ENCODE data around the gene SIRT2. TPM values are rescaled to one million over a fixed set of nuclear protein-coding genes. Genes with fewer than 3 reads are reported as not detected.
"Not testable (repeated sequence)": the region's sequence is repeated elsewhere in the genome, so short reads cannot be mapped to it uniquely, and the experiment has no call there.

Gene SIRT2
- total and polyA plus RNA-seq, 2 of the 8 experiments (the other 6 are each of a cell fraction or from before 2014, with no cell fraction given): 6.5 to 10.0 TPM

DNA sequence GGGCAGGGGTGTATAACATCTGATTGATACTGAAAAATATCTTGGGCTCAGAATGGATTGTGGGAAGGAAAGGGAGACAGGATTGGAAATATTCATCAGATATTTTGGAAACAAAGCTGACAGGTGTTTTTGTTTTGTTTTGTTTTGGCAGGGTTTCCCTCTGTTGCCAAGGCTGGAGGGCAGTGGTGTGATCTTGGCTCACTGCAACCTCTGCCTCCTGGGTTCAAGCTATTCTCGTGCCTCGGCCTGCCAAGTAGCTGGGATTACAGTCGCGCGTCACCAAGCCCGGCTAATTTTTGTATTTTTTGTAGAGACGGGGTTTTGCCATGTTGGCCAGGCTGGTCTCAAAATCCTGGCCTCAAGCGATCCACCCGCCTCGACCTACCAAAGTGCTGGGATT lies 26.0 kb downstream of the SIRT2 start:
- not testable (repeated sequence) for H4K20me1 ChIP-seq (replicated peaks in 1 of 2; ENCODE audit: control insufficient read depth in 1 of 2, insufficient read depth in 2 of 2, low read length in 2 of 2); H3K14ac ChIP-seq (ENCODE audit: insufficient read length); H3K36me3 ChIP-seq (ENCODE audit: control insufficient read depth in 2 of 4, insufficient read depth in 4 of 4, low read length in 3 of 4); H3K9me3 ChIP-seq (ENCODE audit: insufficient read depth in 2 of 2, low read depth in 1 of 2, low read length in 1 of 2); H3K27ac ChIP-seq (ENCODE audit: low read depth, low read length); H3K79me2 ChIP-seq (ENCODE audit: control insufficient read depth in 1 of 2, insufficient read depth in 2 of 2, low read length in 2 of 2); H3K9ac ChIP-seq (replicated peaks in 1 of 4; ENCODE audit: extremely low read depth in 1 of 4, low read depth in 3 of 4, low read length in 3 of 4); H3K4me3 ChIP-seq (ENCODE audit: extremely low read depth in 1 of 4, insufficient read depth in 2 of 4, low read depth in 3 of 4, low read length in 4 of 4); H2AK5ac ChIP-seq (ENCODE audit: low read depth, low read length); H3K23me2 ChIP-seq (ENCODE audit: low read depth, low read length); H2BK15ac ChIP-seq (ENCODE audit: low read length); H3K18ac ChIP-seq (ENCODE audit: extremely low read depth, low read length); FAIRE-seq; H3K79me1 ChIP-seq (ENCODE audit: low read depth, low read length); H3K4me2 ChIP-seq (ENCODE audit: insufficient read depth in 1 of 2, low read depth in 2 of 2, low read length in 2 of 2); H4K5ac ChIP-seq (ENCODE audit: insufficient read length, low read depth, low read length); H3K4ac ChIP-seq (replicated peaks; ENCODE audit: insufficient read length, low read depth, low read length); H2BK20ac ChIP-seq (ENCODE audit: low read length); H3K56ac ChIP-seq (replicated peaks; ENCODE audit: insufficient read length, low read depth, low read length); H2BK5ac ChIP-seq (ENCODE audit: low read depth, low read length); H2BK120ac ChIP-seq (replicated peaks; ENCODE audit: low read depth, low read length); H2AFZ ChIP-seq (ENCODE audit: low read length); H3K23ac ChIP-seq (ENCODE audit: insufficient read length); DNase-seq (ENCODE audit: low read depth in 1 of 2, low spot score in 2 of 2); H4K91ac ChIP-seq (replicated peaks; ENCODE audit: insufficient read length, low read length)
- POLR2A ChIA-PET (ENCODE audit: partially characterized antibody): interaction anchor here (0.6 to 1.6 kb wide), 4 partner anchors 15 to 57 kb away, joined by 3 to 4 read pairs (median 3); partner anchors contain the start of genes MRPS12 and SARS2
- 92% methylated on average over 10 of the region's 10 CpGs; no CpG with 5 or more reads in 1 of the 2 experiments for WGBS, 2 experiments (ENCODE audit: extremely low coverage in 1 of 2, insufficient coverage in 1 of 2, insufficient read length in 1 of 2, insufficient replicate concordance in 2 of 2, low coverage in 1 of 2, low lambda C conversion rate in 2 of 2, missing lambda C conversion rate in 1 of 2)
- Histone ChIP-seq H3K27me3 (replicated peaks in 1 of 4; ENCODE audit: control insufficient read depth in 3 of 4, extremely low read depth in 1 of 4, insufficient read depth in 3 of 4, low read length in 3 of 4) (peaks cover 0 to 11% (median 5%) of the 10 kb centered on the region in 4 experiments; a peak in 5 of 7 replicates), H4K8ac (ENCODE audit: extremely low read depth, insufficient read depth, low read length) (0 out of 2 replicates have a peak overlapping the region, but pooled peaks have one; percentile 9), H2BK12ac (ENCODE audit: low read depth, low read length) (peak overlapping the region; percentile 43; the same call in 1 of the 2 replicates), H3K4me1 (replicated peaks in 1 of 4; ENCODE audit: control insufficient read depth in 3 of 4, insufficient read depth in 4 of 4, low read length in 3 of 4) (peaks cover 3 to 12% (median 5%) of the 10 kb centered on the region in 4 experiments)
- CTCF ChIA-PET (ENCODE audit: partially characterized antibody): interaction anchor here (0.6 to 7.0 kb wide), 6 partner anchors 9 to 139 kb away, joined by 3 to 97 read pairs (median 4); partner anchors contain the start of genes MRPS12 and SARS2

Data from H1 (cell line).